Stimulated activated CD8-positive, alpha-beta memory T cell treated with anti-CD3 and anti-CD28 coated beads, Interleukin-15, amount 100 ng/mL, for 4 hours (primary cell): Measurements from ENCODE around the gene EPC2.

Source experiments
- DNase-seq, 2 donors: peaks; one replicate each; pipeline ENCODE4 v3.0.0-alpha.2; 2020; ENCODE audit warnings: low read depth in 2 of 2

EPC2 gene

DNA sequence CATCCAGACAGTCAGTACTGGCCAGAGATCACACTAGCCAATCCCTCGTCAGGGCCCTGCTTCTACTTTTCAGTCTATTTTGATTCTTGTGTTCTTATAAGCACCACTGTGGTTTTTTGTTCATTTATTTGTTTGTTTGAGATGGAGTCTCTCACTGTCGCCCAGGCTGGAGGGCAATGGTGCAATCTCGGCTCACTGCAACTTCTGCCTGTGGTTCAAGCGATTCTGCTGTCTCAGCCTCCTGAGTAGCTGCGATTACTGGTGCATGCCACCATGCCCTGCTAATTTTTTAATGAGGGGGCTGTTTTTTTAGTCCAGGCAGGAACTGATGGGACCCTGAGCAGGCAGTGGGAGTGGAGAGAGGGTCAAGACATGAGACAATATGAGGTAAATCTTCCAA lies 165.5 kb downstream of the EPC2 start:
- no peak for DNase-seq

DNA sequence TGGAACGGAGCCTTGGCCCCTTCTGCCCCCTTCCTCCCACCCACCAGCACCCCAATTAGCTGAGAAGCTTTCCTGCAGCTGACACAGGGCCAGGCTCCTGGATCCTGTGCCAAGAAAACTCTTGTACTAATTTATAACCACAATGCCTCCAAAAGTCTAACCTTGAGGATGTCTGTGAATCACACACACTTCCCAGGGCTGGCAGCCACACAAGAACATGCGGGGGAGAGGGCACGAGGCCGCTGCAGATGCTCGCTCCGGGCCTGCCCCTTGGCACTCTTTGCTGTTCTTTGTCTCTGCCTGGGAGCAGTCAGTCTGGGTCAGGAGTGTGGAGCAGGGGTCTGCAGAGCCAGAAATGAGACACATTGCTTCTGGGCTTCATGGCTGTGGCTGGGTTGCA lies 167.8 kb downstream of the EPC2 start:
- no peak for DNase-seq

DNA sequence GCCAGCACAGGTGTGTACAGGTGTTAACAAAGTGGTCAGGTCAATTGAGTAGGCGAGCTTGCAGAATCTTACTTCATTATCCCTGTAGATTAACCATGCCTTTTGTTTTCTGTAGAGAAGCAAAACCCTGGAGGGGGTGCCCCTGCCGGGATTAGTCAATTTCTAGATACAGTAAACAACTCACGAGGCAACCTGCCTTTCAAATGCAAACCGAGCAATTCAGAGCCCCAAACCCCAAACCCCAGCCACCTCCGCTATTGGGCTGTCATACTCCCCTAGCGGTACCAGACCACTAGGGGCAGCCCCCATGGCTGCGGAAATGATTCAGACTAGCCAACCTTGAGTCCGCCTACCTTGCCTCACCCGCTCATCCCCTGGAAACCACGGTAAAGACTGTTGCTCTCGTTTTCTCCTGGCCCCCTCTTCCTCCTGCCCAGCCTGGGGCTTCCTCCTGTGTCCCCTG lies 169.1 kb downstream of the EPC2 start:
- DNase-seq, result peak; percentile 44 to 65

DNA sequence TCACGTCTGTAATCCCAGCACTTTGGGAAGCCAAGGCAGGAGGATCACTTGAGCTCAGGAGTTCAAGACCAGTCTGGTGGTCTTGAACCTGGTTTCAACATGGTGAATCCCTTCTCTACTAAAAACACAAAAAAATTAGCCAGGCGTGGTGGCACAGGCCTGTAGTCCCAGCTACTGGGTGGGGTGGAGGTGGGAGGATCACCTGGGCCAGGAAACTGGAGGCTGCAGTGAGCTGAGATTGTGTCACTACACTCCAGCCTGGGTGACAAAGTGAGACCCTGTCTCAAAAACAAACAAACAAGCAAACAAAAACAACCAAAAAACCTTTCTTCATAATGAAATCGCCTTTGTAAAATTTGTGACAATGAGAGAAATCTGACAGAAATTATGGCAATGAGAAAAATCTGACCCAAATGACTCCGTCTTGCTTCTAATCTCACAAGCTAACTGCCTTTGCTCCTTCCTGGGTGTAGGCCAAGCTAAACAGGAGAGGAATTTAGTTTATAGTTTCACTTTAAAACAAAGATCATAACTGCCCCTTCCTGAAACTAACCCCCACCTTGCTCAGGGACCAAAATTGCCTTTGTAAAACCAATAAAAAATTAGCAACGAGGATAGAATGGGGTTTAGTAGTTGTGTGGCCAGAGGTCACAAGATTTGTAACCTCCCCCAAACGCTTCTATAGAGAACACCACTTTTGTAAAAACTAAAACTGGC lies 169.8 kb downstream of the EPC2 start:
- no peak for DNase-seq

DNA sequence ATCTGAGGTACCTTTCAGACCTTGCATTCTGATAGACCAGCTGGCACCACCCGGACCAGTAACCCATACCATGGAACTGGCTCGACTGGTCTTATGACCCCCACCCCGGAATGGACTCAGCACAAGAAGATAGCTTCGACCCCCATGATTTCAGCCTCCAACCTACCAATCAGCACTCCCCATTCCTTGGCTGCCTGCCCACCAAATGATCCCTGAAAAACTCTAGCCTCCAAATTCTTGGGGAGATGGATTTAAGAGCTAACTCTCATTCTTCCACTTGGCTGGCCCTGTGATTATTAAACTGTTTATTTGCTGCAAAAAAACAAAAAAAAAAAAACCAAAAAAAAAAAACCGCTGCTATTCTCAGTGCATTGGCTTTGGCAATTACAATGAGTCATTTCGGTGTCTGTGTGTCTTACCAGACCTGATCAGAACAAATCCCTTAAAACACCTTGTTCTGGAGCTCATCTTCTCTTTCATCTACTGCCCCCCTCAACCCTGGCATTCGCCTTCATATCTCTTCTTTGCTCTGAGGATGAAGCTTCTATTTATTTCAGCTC lies 170.4 kb downstream of the EPC2 start:
- no peak for DNase-seq

DNA sequence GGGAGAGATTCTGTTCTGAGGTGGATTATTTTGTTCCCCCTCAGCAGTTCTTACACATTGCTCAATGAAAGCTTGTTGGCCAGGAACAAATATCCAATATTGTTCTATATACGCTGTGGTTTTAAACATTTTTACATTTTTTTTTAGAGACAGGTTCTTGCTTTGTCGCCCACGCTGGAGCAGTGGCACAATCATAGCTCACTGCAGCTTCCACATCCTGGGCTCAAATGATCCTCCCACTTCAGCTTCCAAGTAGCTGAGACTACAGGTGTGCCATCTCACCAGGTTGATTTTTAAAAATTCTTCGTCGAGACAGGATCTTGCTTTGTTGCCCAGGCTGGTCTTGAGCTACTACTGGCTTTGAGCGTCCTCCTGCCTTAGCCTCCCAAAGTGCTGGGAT lies 171.6 kb downstream of the EPC2 start:
- no peak for DNase-seq

DNA sequence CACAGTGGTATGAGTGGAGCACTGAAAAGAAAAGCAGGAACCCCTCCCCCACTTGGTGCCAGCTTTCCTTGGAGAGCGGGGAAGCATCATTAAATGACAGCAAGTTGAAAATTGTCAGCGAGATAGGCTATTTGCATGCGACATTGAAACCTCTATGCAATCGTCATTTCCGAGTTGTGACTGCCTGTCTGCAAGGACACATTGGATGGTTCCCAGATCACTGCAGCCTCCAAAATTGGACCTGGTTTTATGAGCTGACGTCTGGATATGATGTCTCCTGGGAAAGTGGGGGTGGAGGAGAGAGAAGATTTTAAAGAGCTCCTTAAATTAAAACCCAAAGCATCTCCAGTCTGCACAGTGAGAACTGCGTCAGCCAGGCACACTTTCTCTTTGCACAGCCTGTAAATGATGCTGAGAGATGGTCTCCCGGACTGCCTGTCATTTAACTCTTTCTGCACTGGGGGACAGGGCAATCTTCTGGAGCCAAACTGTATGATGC lies 172.7 kb downstream of the EPC2 start:
- DNase-seq, result no peak

DNA sequence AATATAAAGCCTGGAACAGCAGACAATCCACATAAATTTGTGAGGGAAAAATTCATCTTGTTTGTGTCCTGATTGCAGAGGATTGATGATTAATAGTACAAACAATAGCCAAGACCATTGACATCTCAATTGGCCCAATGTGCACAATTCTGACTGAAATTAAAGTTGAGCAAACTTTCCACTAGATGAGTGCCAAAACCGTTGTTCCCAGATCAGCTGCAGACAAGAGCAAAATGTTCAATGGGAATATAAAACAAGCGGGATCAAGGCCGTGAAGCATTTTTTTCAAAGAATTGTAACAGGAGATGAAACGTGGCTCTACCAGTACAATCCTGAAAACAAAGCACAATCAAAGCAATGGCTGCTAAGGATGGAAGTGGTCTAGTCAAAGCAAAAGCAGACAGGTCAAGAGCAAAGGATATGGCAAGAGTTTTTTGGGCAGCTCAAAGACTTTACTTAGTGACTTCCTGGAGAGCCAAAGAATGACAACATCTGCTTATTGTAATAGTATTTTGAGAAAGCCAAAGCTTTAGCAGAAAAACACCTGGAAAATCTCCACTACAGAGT lies 174.6 kb downstream of the EPC2 start:
- no peak for DNase-seq

DNA sequence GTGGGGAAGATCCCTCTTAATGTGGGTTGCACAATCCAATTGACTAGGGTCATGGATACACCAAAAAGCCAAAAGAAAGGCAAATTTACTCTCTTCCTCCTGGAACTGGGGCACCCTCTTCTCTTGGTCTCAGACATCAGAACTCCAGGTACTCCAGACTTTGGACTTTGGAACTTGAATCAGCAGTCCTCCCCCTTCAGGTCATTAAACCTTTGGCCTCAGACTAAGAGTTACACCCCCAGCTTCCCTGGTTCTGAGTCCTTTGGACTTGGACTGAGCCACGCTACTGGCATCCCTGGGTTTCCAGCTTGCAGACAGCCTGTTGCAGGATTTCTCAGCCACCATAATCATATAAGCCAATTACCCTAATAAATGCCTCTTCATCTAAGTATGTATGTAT lies 179.6 kb downstream of the EPC2 start:
- DNase-seq, result no peak

DNA sequence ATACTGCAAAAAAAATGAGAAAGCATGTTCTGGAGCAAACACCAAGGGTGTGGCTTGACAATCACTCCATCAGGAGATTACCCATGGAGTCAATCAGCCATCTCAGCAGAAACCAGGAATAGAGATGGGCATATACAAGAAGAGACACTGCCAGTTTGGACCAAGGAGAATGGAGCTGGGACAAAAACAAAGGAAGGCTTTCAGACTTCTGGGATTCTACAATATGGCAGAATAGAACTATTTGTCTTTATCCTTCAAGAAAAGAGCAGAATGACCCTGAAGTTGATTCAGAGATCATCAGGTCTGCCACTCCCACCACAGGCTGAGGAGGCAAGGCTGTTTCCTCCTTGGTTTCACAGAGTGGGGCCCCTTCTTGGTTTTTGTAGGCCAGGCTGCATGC lies 182.2 kb downstream of the EPC2 start:
- DNase-seq, result no peak

DNA sequence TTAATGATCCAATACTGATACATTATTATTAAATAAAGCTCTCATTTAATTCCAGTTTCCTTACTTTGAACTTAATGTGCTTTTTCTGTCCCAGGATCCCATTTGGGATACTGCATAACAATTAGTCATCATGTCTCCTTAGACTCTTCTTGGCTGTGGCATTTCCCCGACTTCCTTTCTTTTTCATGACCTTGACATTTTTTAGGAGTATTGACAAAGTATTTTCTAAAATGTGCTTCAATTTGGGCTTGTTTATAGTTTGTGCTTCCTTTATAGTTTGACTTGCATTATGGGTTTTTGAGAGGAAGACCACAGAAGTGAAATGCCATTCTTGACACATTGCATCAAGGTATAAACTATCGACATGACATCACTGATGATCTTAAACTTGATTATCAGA lies 184.4 kb downstream of the EPC2 start:
- DNase-seq, result no peak

DNA sequence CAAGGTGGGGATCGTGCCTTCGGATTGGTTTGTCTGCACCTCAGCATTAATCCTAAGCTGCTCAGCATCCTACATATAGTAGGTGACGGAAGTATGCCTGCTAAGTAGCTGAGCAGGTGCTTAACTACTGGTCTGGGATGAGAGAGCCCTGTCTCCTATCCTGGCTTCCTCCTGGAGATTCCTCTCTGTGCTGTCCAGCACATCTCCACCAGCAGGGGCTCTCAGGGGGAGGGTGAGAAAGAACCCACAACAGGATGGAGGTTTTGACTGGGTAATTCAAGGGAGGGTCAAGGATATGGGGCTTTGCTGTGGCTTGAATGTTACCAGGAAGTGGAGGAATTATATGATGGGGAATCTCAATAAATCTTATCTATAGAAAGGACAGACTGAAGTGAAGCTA lies 185.1 kb downstream of the EPC2 start:
- no peak for DNase-seq

DNA sequence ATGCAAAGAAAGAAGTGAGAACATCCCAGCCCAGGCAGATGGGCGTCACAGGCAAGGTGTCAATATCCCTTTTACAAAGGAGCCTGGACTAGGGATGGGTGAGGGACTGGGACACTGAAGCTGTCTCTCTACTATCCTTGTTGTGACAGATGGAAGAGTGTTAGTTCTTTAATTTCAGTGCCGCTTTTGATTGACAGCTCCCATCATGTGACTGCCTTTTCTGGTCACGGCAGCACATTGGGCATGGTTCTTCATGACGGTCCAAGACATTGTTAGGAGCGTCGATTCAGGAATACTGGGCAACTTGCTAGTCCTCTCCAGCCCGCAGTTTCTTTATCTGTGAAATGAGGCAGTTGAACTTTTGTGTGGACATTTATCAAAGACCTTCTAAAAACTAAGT lies 188.1 kb downstream of the EPC2 start:
- DNase-seq, result no peak
